Smooth muscle cell of the brain vasculature (primary cell): ENCODE data around the gene UBE2F.
"Not testable (repeated sequence)": the region's sequence is repeated elsewhere in the genome, so short reads cannot be mapped to it uniquely, and the experiment has no call there.

ENCODE experiments used
- DNase-seq: peaks from one replicate; pipeline ENCODE4 v3.0.0-alpha.2; 2012; ENCODE audit warnings: low read depth, low spot score

Gene UBE2F

GRCh38 chr2:238046725-238047270 is 80.0 kb downstream of the UBE2F start:
- no peak for DNase-seq

- no peak for DNase-seq
Measured at GRCh38 chr2:238053191-238053776, 86.5 kb downstream of the UBE2F start.

- no peak for DNase-seq
Measured at GRCh38 chr2:238055841-238056240, 89.0 kb downstream of the UBE2F start.

GRCh38 chr2:238057696-238058575 is 91.1 kb downstream of the UBE2F start:
- not testable (repeated sequence) for DNase-seq

- DNase-seq, result no peak
Measured at GRCh38 chr2:238059505-238059904, 92.7 kb downstream of the UBE2F start.

- no peak for DNase-seq
Measured at GRCh38 chr2:238060096-238060541, 93.3 kb downstream of the UBE2F start.

GRCh38 chr2:238060542-238061314 is 93.9 kb downstream of the UBE2F start, which contains the start of gene SCLY:
Gene SCLY, plus strand, starts transcription at chr2:238061001. Its CDS starts 54 bp downstream, at chr2:238061055.
- DNase-seq, result peak; percentile 92

- DNase-seq, result no peak
Measured at GRCh38 chr2:238061315-238062202, 94.7 kb downstream of the UBE2F start.

- DNase-seq, result no peak
Measured at GRCh38 chr2:238063414-238064189, 96.8 kb downstream of the UBE2F start.

- no peak for DNase-seq
Measured at GRCh38 chr2:238064376-238064775, 97.6 kb downstream of the UBE2F start.

GRCh38 chr2:238065071-238065846 is 98.4 kb downstream of the UBE2F start:
- no peak for DNase-seq

- no peak for DNase-seq
Measured at GRCh38 chr2:238066218-238066617, 99.4 kb downstream of the UBE2F start.

GRCh38 chr2:238066718-238067117 is 99.9 kb downstream of the UBE2F start:
- DNase-seq, result not testable (repeated sequence)

- DNase-seq, result no peak
Measured at GRCh38 chr2:238067939-238068338, 101.1 kb downstream of the UBE2F start.

- no peak for DNase-seq
Measured at GRCh38 chr2:238069021-238069709, 102.4 kb downstream of the UBE2F start.

- DNase-seq, result no peak
Measured at GRCh38 chr2:238069877-238070276, 103.1 kb downstream of the UBE2F start.

GRCh38 chr2:238075397-238075796 is 108.6 kb downstream of the UBE2F start:
- no peak for DNase-seq

- no peak for DNase-seq
Measured at GRCh38 chr2:238077292-238077691, 110.5 kb downstream of the UBE2F start.
